GM23338 (cell line): ENCODE results near the gene TRMT11. TPM values are rescaled to one million over a fixed set of nuclear protein-coding genes. Genes with fewer than 3 reads are reported as not detected.

Source experiments
- ATAC-seq: fragments of 200-7000 bp; cut with Tn5 transposase; 3 replicates; pipeline ENCODE4 v1.9.1; 2020
- DNase-seq: peaks from one replicate; pipeline ENCODE4 v3.0.0-alpha.2; 2015; ENCODE audit warnings: low spot score
- H2AFZ ChIP-seq: fragments of 200-600 bp; sonication (generic); 2 replicates; pipeline ENCODE4 v1.8.0; 2016; ENCODE audit warnings: antibody characterized with exemption, mild to moderate bottlenecking, moderate library complexity
- H3F3A ChIP-seq: fragments of 200-600 bp; sonication (generic); replicated peaks from 2 replicates; pipeline ENCODE4 v1.8.0; 2017; ENCODE audit warnings: antibody characterized with exemption, mixed run types, low read depth
- H3K27ac ChIP-seq: fragments of 200-600 bp; sonication (generic); 2 replicates; pipeline ENCODE4 v1.6.1; 2016; ENCODE audit warnings: low read depth
- H3K27me3 ChIP-seq: fragments of 200-600 bp; sonication (generic); 2 replicates; pipeline ENCODE4 v1.8.0; 2016; ENCODE audit warnings: mild to moderate bottlenecking, mixed run types, moderate library complexity; ENCODE audit not compliant: insufficient read depth
- H3K36me3 ChIP-seq: fragments of 200-600 bp; sonication (generic); 2 replicates; pipeline ENCODE4 v1.8.0; 2016; ENCODE audit warnings: mild to moderate bottlenecking; ENCODE audit not compliant: insufficient read depth
- H3K4me1 ChIP-seq: fragments of 200-600 bp; sonication (generic); 2 replicates; pipeline ENCODE4 v1.8.0; 2016; ENCODE audit warnings: mild to moderate bottlenecking, moderate library complexity; ENCODE audit not compliant: insufficient read depth
- H3K4me2 ChIP-seq: fragments of 200-600 bp; sonication (generic); 2 replicates; pipeline ENCODE4 v1.7.1; 2017; ENCODE audit warnings: mixed run types
- H3K4me3 ChIP-seq: fragments of 200-600 bp; sonication (generic); 2 replicates; pipeline ENCODE4 v1.6.1; 2016; ENCODE audit warnings: mixed run types
- H3K79me2 ChIP-seq: fragments of 200-600 bp; sonication (generic); replicated peaks from 2 replicates; pipeline ENCODE4 v1.8.0; 2017; ENCODE audit warnings: mild to moderate bottlenecking; ENCODE audit not compliant: insufficient read depth
- H3K9me2 ChIP-seq: fragments of 200-600 bp; sonication (generic); 2 replicates; pipeline ENCODE4 v1.8.0; 2017; ENCODE audit not compliant: insufficient read depth
- H4K20me1 ChIP-seq: fragments of 200-600 bp; sonication (generic); replicated peaks from 2 replicates; pipeline ENCODE4 v1.8.0; 2017; ENCODE audit warnings: mild to moderate bottlenecking; ENCODE audit not compliant: insufficient read depth
- H3K27ac Mint-ChIP-seq: 2 replicates; pipeline ENCODE4 v1.8.0; 2020; ENCODE audit warnings: inconsistent platforms, mild to moderate bottlenecking, moderate library complexity, mixed read lengths
- H3K27me3 Mint-ChIP-seq: 3 replicates; pipeline ENCODE4 v1.8.0; 2022; ENCODE audit warnings: low read depth, mild to moderate bottlenecking, moderate library complexity, mixed read lengths, inconsistent platforms; ENCODE audit not compliant: insufficient read depth, poor library complexity
- H3K36me3 Mint-ChIP-seq: 3 replicates; pipeline ENCODE4 v1.8.0; 2021; ENCODE audit warnings: low read depth, mild to moderate bottlenecking, inconsistent platforms, moderate library complexity, mixed read lengths
- H3K4me1 Mint-ChIP-seq: 3 replicates; pipeline ENCODE4 v1.8.0; 2020; ENCODE audit warnings: mild to moderate bottlenecking, inconsistent platforms, mixed read lengths
- H3K4me3 Mint-ChIP-seq: 3 replicates; pipeline ENCODE4 v1.8.0; 2021; ENCODE audit warnings: moderate library complexity, mild to moderate bottlenecking, inconsistent platforms, mixed read lengths
- H3K9me3 Mint-ChIP-seq: 3 replicates; pipeline ENCODE4 v1.8.0; 2020; ENCODE audit warnings: moderate library complexity, mild to moderate bottlenecking, inconsistent platforms, mixed read lengths
- CREB1 ChIP-seq: fragments of 250-450 bp; sonication (Bioruptor Pico); IDR thresholded peaks from 2 replicates; pipeline ENCODE4 v1.5.0; 2020; ENCODE audit warnings: low read depth, mild to moderate bottlenecking, moderate library complexity
- EZH2 ChIP-seq: fragments of 200-600 bp; sonication (generic); IDR thresholded peaks from one replicate; pipeline ENCODE4 v1.8.0; 2017; ENCODE audit warnings: antibody characterized with exemption, mild to moderate bottlenecking, low read depth; ENCODE audit not compliant: unreplicated experiment
- JUNB ChIP-seq: IDR thresholded peaks from one replicate; pipeline ENCODE4 v1.6.1; 2016; ENCODE audit warnings: antibody characterized with exemption; ENCODE audit not compliant: unreplicated experiment
- NANOG ChIP-seq: IDR thresholded peaks from 2 replicates; pipeline ENCODE4 v1.6.1; 2016; ENCODE audit warnings: antibody characterized with exemption, borderline replicate concordance
- POLR2AphosphoS5 ChIP-seq: IDR thresholded peaks from 2 replicates; pipeline ENCODE4 v1.6.1; 2016; ENCODE audit warnings: antibody characterized with exemption, low read depth
- STAT1 ChIP-seq: IDR thresholded peaks from one replicate; pipeline ENCODE4 v1.6.1; 2016; ENCODE audit warnings: antibody characterized with exemption; ENCODE audit not compliant: unreplicated experiment
- ZNF114 ChIP-seq: fragments of 250-450 bp; sonication (Bioruptor Pico); IDR thresholded peaks from 2 replicates; pipeline ENCODE4 v1.5.0; 2020; ENCODE audit warnings: mild to moderate bottlenecking, moderate library complexity
- ZNF331 ChIP-seq: fragments of 250-450 bp; sonication (Bioruptor Pico); IDR thresholded peaks from 2 replicates; pipeline ENCODE4 v1.5.0; 2020; ENCODE audit warnings: low read depth, mild to moderate bottlenecking, moderate library complexity
- polyA plus RNA-seq: library from polyadenylated mRNA; unstranded; fragments of >200 nt; fragmentation: Nextera tagmentation; extraction: Ambion mirVana; gene quantifications from 2 replicates; pipeline ENCODE4 v1.2.1, GENCODE V29; 2016
- total RNA-seq: library from RNA; depleted of rRNA; stranded (reverse); fragments of >200 nt; shearing (Covaris generic); gene quantifications from 2 replicates; pipeline ENCODE4 v1.2.3, GENCODE V29; 2014
- TF ChIP-seq, protein P1 (sequence below), 2 experiments: fragments of 200-600 bp in 1 of 2; sonication (generic) in 1 of 2; conservative IDR thresholded peaks; 2 replicates each; pipeline versions ENCODE4 v1.5.1 to v1.6.1; 2016 to 2017; ENCODE audit warnings: antibody characterized with exemption in 2 of 2, low read depth in 2 of 2, mild to moderate bottlenecking in 2 of 2, moderate library complexity in 1 of 2
- TF ChIP-seq, protein P2 (sequence below): fragments of 250-450 bp; sonication (Bioruptor Pico); IDR thresholded peaks from 2 replicates; pipeline ENCODE4 v1.5.0; 2020; ENCODE audit warnings: mild to moderate bottlenecking, moderate library complexity

TRMT11 gene
- total and polyA plus RNA-seq, 2 experiments from 2014 or later, result 49.5 to 50.9 TPM

DNA sequence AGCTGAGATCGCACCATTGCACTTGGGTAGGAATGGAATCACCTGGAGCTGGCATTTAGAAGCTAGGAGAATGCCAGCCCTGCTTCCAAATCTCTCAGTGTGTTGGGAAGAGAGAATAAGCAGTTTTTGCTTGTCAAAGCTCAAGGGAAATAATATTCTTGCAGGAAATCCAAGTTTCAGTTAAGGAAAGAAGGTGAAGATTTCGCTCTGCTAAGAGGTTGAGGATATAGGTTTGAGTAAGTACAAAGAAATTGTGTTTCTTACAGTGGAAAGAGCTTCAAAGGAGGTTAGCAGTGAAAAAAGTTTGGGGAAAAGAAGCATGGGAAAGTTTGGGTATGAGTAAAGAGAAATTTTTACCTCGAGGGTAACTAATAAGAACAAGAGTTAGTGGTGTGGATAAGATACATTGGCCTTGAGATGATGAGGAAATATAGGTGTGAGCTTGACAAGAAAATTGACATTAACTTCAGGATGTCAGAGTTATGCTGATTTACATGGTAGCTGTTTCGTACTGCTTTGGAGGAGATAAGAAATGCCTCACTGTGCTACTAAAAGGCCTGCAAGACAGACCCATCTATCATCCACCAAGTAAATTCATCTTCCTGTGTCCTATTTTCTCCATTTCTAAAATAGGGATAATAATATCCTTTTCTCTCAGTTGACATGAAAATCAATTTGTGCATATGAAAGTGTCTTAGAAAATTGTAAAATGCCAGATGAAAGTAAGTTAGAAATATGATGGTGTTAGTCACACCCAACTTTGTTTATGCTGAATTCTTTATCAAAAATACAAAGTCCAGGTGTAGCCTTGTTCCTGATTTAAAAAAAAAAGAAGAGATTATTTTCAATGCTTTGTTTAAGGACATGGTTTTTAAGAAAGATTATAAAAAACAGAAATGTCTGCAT lies 42.6 kb upstream of the TRMT11 start:
- Histone ChIP-seq H3K27ac (no peak overlapping the region), H3K36me3 (no peaks in the 10 kb centered on the region), H3K4me1 (no peaks in the 10 kb centered on the region), H3K9me2 (no peaks in the 10 kb centered on the region), H4K20me1 (no peaks in the 10 kb centered on the region), H3K79me2 (no peaks in the 10 kb centered on the region), H3K27me3 (no peaks in the 10 kb centered on the region), H3F3A (0 out of 2 replicates have a peak, but pooled peaks cover 3% of the 10 kb centered on the region), H2AFZ (0 out of 2 replicates have a peak overlapping the region, but pooled peaks have one; percentile 78), H3K4me2 (no peak overlapping the region), H3K4me3 (no peak overlapping the region)
- no peak for DNase-seq
- H3K36me3 Mint-ChIP-seq, result no peaks in the 10 kb centered on the region
- no peak overlapping the region for H3K4me3 Mint-ChIP-seq
- H3K9me3 Mint-ChIP-seq, result no peaks in the 10 kb centered on the region
- no peak for ATAC-seq
- TF ChIP-seq CREB1 (CRISPR knock-in tag) (no peak), JUNB (no peak), STAT1 (no peak), NANOG (no peak)
- TF ChIP-seq, protein P1, sequence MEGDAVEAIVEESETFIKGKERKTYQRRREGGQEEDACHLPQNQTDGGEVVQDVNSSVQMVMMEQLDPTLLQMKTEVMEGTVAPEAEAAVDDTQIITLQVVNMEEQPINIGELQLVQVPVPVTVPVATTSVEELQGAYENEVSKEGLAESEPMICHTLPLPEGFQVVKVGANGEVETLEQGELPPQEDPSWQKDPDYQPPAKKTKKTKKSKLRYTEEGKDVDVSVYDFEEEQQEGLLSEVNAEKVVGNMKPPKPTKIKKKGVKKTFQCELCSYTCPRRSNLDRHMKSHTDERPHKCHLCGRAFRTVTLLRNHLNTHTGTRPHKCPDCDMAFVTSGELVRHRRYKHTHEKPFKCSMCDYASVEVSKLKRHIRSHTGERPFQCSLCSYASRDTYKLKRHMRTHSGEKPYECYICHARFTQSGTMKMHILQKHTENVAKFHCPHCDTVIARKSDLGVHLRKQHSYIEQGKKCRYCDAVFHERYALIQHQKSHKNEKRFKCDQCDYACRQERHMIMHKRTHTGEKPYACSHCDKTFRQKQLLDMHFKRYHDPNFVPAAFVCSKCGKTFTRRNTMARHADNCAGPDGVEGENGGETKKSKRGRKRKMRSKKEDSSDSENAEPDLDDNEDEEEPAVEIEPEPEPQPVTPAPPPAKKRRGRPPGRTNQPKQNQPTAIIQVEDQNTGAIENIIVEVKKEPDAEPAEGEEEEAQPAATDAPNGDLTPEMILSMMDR (conservative IDR thresholded peaks at IDR 0.05; ENCODE audit: low read depth in 2 of 2), result no peak
- H3K4me1 Mint-ChIP-seq, result no peaks in the 10 kb centered on the region
- H3K27ac Mint-ChIP-seq, result no peak overlapping the region
- no peaks in the 10 kb centered on the region for H3K27me3 Mint-ChIP-seq

DNA sequence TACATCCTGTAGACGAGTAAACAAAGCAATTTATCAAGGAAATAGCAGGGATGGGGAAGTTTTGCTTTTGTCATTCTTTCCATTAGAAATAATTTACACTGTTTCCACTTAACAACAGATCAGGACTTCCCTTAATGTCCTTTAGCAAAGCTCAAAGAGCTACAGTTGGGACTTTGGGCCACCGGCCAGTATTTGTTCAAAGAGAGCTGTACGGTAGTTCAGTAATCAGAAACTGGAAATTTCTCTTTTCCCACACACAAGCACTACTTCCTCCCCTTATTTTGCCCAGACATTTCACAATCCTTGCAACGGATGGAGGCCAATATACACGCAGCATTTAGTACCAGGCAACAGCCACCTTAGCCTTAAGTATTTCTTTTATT lies 41.9 kb upstream of the TRMT11 start:
- no peaks in the 10 kb centered on the region for H4K20me1 ChIP-seq
- no peak overlapping the region for H3K4me2 ChIP-seq
- no peak overlapping the region for H3K27ac ChIP-seq
- Mint-ChIP-seq H3K9me3 (no peaks in the 10 kb centered on the region), H3K4me1 (no peaks in the 10 kb centered on the region), H3K4me3 (no peak overlapping the region), H3K36me3 (no peaks in the 10 kb centered on the region), H3K27ac (no peak overlapping the region), H3K27me3 (no peaks in the 10 kb centered on the region)
- 0 out of 2 replicates have a peak, but pooled peaks cover 3% of the 10 kb centered on the region for H3F3A ChIP-seq
- DNase-seq (no peak), ATAC-seq (no peak)
- no peaks in the 10 kb centered on the region for H3K4me1 ChIP-seq
- H3K4me3 ChIP-seq, result no peak overlapping the region
- no peaks in the 10 kb centered on the region for H3K9me2 ChIP-seq
- no peak overlapping the region for H2AFZ ChIP-seq
- H3K36me3 ChIP-seq, result no peaks in the 10 kb centered on the region
- no peaks in the 10 kb centered on the region for H3K79me2 ChIP-seq
- no peaks in the 10 kb centered on the region for H3K27me3 ChIP-seq
- no peak for TF ChIP-seq CREB1 (CRISPR knock-in tag)
- TF ChIP-seq STAT1, result no peak
- no peak for TF ChIP-seq EZH2
- TF ChIP-seq, protein P1 (conservative IDR thresholded peaks at IDR 0.05; ENCODE audit: low read depth in 2 of 2), result no peak
- TF ChIP-seq ZNF114 (CRISPR knock-in tag), result no peak
- no peak for TF ChIP-seq JUNB
- TF ChIP-seq, protein P2, sequence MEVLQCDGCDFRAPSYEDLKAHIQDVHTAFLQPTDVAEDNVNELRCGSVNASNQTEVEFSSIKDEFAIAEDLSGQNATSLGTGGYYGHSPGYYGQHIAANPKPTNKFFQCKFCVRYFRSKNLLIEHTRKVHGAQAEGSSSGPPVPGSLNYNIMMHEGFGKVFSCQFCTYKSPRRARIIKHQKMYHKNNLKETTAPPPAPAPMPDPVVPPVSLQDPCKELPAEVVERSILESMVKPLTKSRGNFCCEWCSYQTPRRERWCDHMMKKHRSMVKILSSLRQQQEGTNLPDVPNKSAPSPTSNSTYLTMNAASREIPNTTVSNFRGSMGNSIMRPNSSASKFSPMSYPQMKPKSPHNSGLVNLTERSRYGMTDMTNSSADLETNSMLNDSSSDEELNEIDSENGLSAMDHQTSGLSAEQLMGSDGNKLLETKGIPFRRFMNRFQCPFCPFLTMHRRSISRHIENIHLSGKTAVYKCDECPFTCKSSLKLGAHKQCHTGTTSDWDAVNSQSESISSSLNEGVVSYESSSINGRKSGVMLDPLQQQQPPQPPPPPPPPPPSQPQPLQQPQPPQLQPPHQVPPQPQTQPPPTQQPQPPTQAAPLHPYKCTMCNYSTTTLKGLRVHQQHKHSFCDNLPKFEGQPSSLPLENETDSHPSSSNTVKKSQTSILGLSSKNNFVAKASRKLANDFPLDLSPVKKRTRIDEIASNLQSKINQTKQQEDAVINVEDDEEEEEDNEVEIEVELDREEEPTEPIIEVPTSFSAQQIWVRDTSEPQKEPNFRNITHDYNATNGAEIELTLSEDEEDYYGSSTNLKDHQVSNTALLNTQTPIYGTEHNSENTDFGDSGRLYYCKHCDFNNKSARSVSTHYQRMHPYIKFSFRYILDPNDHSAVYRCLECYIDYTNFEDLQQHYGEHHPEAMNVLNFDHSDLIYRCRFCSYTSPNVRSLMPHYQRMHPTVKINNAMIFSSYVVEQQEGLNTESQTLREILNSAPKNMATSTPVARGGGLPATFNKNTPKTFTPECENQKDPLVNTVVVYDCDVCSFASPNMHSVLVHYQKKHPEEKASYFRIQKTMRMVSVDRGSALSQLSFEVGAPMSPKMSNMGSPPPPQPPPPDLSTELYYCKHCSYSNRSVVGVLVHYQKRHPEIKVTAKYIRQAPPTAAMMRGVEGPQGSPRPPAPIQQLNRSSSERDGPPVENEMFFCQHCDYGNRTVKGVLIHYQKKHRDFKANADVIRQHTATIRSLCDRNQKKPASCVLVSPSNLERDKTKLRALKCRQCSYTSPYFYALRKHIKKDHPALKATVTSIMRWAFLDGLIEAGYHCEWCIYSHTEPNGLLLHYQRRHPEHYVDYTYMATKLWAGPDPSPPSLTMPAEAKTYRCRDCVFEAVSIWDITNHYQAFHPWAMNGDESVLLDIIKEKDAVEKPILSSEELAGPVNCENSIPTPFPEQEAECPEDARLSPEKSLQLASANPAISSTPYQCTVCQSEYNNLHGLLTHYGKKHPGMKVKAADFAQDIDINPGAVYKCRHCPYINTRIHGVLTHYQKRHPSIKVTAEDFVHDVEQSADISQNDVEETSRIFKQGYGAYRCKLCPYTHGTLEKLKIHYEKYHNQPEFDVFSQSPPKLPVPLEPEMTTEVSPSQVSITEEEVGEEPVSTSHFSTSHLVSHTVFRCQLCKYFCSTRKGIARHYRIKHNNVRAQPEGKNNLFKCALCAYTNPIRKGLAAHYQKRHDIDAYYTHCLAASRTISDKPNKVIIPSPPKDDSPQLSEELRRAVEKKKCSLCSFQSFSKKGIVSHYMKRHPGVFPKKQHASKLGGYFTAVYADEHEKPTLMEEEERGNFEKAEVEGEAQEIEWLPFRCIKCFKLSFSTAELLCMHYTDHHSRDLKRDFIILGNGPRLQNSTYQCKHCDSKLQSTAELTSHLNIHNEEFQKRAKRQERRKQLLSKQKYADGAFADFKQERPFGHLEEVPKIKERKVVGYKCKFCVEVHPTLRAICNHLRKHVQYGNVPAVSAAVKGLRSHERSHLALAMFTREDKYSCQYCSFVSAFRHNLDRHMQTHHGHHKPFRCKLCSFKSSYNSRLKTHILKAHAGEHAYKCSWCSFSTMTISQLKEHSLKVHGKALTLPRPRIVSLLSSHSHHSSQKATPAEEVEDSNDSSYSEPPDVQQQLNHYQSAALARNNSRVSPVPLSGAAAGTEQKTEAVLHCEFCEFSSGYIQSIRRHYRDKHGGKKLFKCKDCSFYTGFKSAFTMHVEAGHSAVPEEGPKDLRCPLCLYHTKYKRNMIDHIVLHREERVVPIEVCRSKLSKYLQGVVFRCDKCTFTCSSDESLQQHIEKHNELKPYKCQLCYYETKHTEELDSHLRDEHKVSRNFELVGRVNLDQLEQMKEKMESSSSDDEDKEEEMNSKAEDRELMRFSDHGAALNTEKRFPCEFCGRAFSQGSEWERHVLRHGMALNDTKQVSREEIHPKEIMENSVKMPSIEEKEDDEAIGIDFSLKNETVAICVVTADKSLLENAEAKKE (CRISPR knock-in tag), result no peak
- TF ChIP-seq POLR2AphosphoS5, result no peak
- TF ChIP-seq ZNF331, result no peak
